ENCODE results near the gene ZNF407. TPM values are rescaled to one million over a fixed set of nuclear protein-coding genes. Genes with fewer than 3 reads are reported as not detected.

Gene ZNF407
- polyA plus RNA-seq, 5 donors: 9.0 to 11.3 (median 10.2) TPM

DNA sequence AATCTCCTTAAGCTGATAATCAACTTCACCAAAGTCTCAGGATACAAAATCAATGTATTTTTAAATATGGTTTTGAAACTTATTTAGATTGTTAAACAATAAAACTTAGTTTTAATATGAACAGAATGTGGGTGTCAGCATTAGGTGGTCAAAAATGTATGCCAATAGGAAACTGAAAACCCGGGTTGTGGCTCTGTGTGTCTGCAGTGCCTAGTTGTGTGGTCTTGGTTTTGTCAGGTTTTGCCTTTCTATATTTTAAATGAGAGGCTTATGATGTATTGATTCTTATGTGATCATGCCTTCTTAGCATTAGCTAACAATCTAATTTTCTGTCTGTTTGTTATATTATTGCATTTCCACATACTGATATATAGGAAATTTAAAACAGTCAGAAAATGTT, 227.8 kb downstream of the ZNF407 start:
- DNase-seq: no peak

- no peak for DNase-seq
Observed at GRCh38 chr18:74826572-74826971, 228.9 kb downstream of the ZNF407 start.

- DNase-seq: no peak
Observed at GRCh38 chr18:74828200-74828599, 230.5 kb downstream of the ZNF407 start.

DNA sequence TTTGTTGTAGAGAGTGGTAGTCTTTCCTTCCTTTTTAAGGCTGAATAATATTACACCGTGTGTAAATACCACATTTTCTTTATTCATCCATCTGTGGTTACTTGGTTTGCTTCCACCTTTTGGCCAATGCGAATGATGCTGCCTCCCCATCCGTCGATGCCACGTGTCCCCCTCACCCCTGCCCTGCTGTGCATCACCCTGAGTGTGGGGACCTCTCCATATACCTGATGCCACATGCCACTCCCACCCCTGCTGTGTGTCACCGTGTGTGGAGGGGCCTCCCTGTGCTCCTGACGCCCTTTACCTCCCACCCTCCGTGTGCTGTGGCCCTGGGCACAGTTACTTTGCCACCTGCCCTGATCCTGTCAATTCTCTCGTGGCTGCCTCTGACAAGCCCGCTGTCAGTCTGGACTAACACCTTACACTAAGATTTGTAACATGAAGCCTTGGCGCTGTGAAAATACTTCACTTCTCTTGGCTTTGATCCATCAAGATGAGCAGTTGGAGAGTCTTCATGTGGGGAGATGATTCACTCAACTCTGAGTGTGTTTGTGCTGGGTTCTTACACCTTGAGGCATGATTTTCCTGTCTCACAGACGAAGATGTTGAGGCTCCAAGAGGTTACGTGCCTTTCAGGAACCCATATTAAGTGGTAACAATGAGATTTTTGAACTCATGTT, 234.0 kb downstream of the ZNF407 start:
- no peak for DNase-seq

DNA sequence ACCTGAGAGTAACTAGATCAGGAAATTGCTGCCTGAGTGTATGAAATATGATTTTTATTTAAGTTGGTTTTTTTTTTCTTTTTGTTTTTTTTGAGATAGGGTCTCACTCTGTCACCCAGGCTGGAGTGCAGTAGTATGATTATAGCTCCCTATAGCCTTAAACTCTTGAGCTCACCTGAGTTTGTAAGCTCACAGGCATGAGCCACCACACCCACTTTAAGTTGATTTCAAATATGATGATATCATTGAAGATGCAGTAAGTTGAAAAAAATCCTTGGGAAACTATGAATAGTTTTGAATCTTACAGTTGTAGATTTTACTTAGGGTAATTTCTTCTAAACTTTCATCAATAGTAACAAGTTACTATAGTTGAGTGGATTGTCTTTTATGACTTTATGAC, 234.7 kb downstream of the ZNF407 start:
- DNase-seq: no peak

DNA sequence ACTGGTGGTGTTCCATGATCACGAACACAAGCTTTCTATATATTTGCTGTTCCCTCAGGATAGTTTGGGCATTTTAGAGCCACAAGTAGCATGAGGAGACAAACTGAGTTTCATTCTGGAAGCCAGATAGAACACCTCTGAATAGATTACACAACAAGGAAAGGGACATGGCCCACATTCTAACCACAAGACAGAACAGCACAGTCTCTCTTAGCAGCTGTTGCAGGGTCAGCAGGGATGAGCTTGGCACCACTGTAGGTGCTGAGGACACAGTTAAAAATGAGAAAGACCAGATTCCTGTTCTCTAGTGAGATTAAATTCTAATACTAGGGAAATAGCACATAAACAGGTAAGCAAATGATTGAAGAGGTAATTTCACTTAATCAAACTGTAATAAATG, 235.3 kb downstream of the ZNF407 start:
- DNase-seq: no peak

- no peak for DNase-seq
Observed at GRCh38 chr18:74834424-74835309, 237.0 kb downstream of the ZNF407 start.

DNA sequence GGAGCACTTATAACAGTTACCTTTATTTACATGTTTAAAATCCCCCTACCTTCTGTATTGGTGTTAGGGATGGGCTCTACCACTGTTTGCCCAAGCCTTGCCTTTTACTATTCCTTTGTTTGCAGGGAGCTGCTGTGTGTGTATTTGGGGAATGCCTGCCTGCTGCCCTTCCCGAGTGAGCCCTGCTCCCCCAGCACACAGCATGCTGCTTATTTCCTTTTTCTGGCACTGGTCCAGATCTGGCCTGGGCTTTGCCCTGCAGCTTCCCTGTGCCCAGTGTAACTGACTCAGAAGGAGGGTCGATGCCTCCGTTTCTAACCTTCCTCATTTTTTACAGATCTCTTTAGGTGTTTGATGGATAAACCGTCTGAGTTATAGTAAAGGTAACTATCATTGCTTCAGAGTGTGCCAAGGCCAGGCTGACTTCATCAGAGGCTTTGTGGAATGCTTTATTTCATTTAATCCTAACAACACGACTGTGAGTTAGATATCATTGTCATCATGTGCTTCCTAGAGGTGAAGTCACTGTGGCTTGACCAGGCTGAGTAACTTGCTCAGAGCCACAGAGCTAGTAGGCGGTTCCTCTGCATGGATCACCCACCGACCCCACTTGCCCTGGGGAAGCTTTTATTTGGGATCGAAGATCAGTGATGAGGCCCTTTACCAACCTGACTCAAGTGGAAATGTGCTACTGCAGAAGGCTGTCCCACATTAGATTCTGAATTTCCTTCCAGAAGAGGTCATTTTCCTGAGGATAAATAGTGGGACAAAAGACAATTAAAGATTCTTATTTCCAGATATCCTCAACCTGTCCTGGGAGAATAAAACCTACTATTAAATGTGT, 238.8 kb downstream of the ZNF407 start:
- no peak for DNase-seq

DNA sequence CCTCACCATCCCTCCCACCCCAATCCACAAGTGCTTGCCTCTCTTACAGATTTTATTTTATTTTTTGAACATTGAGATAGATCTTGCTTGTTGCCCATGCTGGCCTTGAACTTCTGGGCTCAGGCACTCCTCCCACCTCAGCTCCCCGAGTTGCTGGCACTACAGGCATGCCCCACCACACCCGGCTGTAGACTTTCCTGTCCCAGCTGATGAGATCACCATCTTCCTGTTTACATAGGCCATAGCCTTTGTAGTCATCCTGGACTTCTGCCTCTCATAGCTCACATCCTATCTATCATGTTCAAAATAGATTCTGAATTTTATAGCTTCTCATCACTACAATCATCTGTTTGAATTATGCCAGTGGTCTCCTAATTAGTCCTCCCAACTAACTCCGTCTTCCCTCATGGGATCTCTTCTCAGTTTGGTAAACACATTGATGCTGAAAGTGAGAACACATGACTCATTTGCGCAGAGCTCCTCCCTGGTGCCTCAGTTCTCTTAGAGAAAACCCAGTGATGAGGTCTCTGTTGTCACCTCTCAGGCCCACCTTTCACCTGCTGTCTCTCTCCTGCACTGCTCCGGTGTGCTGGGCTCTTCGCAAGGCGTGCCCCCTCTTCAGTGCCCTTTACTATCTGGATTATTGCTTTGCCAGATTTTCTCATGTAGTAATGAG, 243.0 kb downstream of the ZNF407 start:
- DNase-seq: peak in 1 of 2 donors; percentile 11

DNA sequence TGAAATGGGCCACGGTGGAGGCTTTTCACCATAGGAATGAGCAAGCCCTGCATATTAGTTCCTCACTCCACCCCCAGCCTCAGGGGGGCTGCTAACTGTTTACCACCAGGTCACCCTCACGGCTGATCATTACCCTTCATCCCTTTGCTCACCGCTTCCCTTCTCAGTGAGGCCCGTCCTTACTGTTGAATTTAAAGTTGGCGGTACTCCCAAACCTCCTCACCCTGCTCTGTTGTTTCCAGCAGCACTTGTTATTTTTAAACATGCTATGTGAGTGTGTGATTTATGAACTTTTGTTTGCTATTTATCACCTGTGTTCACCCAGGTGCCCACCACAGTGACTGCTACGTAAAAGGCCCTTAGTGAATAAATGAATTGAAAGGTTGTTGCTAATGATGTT, 243.6 kb downstream of the ZNF407 start:
- no peak for DNase-seq

DNA sequence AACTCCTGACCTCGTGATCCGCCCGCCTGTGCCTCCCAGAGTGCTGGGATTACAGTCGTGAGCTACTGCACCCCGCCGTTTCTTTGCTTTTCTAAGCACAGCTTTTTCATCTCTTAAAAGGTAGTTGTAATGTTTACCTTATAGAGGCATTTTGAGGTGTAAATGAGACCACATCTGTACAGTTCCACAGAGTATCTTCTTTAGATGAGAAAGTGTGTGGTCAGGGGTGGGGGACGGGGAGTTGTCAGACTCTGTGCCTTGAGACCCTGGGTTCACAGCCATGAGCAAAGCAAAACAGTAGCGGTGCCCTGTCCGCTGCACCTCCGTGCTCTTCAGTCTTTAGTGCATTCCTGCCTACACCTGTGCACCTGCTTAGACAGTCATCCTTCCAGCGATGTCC, 251.6 kb downstream of the ZNF407 start:
- DNase-seq: no peak

- DNase-seq: no peak
Observed at GRCh38 chr18:74856434-74856833, 258.8 kb downstream of the ZNF407 start.

GRCh38 chr18:74856928-74857327, 259.3 kb downstream of the ZNF407 start:
- DNase-seq: no peak

DNA sequence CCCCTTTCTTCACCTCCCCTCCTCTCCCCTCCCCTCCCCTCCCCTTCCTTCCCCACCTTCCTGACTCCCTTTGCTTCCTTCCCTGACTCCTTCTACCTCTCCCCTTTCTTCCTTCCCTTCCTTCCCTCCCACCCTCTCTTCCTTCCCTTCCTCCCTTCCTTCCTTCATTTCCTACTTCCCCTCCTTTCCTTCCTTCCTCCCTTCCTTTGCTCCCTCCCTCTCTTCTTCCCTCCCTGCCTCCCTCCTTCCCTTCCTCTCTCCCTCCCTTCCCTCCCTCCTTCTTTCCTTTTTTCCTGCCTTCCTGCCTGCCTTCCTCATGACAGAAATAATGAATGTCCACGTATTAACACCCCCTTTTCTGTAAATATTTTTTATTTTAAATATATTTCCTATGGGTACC, 260.2 kb downstream of the ZNF407 start:
- no peak for DNase-seq

DNA sequence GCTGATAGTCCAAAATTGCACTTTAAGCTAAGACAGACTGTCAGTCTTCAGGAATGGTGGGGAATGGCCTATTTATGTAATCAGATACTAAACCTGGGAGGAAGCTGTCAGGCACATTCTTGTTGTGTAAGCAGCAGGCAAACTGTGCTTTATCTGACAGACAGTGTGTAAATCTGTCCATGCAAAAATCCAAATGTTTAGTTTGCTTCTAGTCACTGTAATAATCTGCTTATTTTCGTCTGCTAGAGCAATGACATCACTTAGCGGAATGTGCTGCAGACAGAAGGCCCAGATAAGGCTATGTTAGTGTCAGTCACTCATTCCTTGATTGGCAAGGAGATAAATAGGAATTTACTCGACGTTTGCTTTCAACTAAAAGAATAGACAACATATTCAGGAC, 263.5 kb downstream of the ZNF407 start:
- no peak for DNase-seq

DNA sequence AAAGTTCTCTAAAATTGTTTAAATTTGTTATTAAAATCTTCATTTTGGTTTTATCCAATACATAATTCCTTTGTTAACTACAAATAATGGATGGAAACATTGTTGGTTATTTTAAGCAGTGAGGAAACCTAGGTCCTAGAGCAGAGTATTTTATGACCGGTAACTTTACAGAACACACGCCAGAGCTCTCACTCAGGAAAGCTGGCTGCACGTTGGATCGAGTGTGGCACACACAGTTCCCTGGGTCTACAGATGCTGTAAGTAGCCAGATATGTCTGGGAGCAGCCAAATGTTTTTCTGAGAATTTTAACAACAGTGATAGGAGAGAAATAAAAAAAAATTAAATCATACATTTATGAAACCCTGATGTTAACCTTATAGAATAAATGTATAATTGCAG, 264.4 kb downstream of the ZNF407 start:
- no peak for DNase-seq

DNA sequence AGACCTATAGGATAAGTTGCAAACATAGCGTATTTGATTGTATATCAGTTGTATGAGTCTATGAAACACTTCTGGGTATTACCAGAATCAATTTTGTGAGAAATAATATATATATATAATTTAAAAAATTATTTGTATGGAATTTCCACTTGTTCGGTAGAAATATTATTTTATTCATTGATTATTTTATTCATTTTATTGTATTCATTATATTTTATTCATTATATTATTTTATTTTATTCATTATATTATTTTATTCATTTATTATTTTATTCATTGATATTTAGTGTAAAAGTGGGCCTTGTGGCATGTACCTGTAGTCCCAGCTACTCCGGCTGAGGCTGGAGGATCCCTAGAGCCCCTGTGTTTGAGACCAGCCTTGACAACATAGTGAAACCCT, 268.9 kb downstream of the ZNF407 start:
- DNase-seq: no peak

DNA sequence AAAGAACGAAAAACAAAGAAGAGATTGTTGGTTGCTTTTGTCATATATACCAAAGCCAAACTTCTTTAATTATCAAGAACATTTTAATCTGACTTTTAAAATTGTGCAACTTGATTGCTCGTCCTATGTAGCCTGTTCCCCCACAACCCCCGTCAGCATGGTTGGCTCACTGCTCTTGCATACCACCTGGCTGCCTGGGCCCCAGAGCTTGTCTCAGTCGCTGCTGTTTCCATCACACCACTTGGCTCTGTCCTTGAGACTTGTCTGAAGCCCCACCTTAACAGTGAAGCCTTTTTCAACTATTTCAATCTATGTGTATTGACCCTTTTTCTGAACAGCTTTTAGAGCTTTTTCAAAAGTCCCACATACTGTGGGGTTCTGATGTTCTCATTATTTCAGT, 270.8 kb downstream of the ZNF407 start:
- no peak for DNase-seq

GRCh38 chr18:74869904-74870863, 272.5 kb downstream of the ZNF407 start:
- no peak for DNase-seq

DNA sequence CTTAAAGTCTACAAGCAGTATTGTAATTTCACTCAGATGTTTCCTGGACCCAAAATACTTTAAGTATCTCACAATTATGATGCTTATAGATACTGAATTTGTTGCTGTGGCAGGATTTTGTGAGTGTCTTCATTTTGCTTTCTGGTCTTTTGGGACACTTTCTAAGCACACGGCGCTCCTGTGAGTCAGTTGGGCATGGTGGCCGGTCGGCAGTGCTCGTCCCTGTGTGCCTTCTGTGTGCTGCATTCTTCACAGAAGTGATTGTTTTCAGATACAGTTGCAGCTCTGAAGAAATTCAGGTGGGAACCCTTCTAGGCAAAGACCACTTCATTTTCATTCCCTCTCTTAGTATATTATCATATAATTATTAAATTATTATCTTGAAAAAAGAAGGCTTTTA, 273.3 kb downstream of the ZNF407 start:
- DNase-seq: no peak

- no peak for DNase-seq
Observed at GRCh38 chr18:74873629-74874028, 276.0 kb downstream of the ZNF407 start.

Measured in right lung (tissue), 5 donors.